Measurements from ENCODE around the gene NRCAM.
"Not testable (repeated sequence)": the region's sequence is repeated elsewhere in the genome, so short reads cannot be mapped to it uniquely, and the experiment has no call there.

The NRCAM gene

DNA sequence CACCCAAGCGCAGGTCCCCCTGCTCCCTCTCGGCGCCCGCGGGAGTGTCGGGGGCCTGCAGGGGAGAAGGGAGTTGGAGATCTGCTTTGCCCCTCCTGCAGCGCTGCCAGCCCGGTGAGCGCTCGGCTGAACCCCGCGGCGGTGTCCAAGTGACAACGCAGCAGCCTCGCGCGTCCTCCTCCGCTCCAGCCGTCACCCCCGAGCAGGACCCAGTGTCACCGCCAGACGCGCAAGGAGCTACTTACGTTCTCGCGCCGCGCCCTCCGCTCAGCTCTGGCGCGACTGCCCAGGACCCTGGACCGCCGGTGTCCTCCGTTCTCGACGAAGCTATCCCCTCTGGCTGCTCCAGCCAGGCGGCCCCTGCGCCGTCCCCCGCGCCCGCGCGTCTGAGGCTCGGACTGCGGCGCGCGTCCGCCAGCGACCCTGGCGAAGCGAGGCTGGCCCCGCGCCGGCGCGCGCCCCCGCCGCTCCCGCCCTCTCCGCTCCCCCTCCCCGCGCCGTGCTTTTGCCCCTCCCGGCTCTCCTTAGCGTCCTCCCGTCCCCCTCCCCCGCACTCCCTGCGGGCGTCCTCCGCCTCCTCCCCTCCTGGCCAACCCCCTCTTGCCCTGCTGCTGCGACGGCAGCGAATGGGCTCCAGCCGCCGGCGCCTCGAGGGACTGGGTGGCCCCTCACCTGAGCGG is at the start of gene NRCAM:
NRCAM (minus strand) TSS at position 439 of the 680 bp plus-strand sequence. CDS start 216,372 bp downstream, outside the sequence.
- peak; percentile 31 to 56 for DNase-seq
- TF ChIP-seq GATA1 (IDR thresholded peaks at IDR 0.05; ENCODE audit: low read depth, low read length), result no peak
- TF ChIP-seq POLR2A (IDR thresholded peaks at IDR 0.05; ENCODE audit: low read length), result no peak

DNA sequence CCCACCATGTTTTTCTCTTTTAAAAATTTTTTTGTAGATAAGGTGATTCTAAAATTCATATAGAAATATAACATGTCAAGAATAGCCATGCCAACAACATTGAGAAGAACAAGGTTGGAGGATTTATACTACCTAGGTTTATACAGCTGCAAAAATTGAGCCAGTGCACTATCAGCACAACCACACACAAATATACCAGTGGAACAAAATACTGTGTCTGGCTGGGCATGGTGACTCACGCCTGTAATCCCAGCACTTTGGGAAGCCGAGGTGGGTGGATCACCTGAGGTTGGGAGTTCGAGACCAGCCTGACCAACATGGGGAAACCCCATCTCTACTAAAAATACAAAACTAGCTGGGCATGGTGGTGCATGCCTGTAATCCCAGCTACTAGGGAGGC is 48.3 kb upstream of the NRCAM start:
- not testable (repeated sequence) for DNase-seq

DNA sequence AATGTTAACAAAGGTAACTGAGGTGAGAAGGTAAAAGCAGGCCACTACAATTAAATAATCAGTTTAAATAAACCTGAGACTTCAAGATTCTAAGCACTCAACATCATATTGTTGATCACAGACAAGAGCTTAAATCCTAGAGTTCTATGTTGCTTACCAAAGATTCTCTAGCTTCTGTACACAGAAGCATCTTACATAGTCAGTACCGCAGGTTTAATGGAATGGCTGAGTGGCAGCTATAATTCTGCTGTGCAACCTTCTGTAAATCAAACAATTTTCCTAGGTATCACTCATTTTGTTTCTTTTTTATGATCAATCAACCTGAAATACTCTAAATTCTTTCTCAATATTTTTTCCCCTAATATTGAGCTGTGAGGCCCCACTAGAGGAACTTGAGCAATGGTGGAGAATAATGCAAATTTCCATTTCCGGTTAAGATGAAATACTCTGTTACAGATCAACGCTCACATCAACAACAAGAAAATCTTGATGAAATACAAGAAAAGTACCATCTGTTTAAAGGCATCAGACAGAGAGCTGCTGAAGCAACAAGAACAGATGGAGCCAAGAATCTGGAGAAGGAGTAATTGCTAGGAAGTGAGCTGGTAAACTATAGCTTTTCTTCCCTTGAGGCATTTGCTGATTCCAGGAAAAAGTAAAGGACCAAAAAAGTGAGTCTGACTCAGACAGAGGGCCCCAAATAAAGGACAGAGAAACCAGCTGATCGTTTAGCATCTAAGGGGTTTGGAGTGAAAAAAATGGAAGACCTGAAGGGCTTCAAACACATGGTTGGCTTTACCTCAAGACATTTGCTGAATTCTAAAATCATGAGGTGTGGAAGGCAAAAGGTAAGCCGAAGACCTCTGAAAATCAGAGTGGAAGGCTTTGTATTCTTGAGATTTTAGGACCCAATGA is 47.1 kb upstream of the NRCAM start:
- no peak for TF ChIP-seq POLR2A (IDR thresholded peaks at IDR 0.05; ENCODE audit: low read length)
- TF ChIP-seq GATA1 (IDR thresholded peaks at IDR 0.05; ENCODE audit: low read depth, low read length), result no peak
- DNase-seq, result no peak

DNA sequence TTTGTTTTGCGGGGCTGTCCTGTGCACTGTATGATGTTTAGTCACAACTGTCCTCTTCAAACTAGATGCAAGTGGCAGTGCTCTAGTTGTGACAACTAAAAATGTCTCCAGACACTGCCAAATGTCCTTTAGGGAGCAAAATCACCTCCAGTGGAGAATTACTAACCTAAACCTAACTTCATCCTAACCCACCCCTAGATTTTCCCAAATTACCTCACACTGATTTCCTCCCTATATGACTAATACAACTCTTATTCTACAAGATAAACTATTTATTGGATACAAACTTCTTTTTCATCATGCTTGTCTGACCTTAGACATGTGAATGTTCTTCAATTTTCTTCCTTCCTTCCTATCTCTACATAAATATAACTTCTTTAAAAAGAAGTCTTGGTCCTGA is 43.3 kb upstream of the NRCAM start:
- no peak for TF ChIP-seq POLR2A (IDR thresholded peaks at IDR 0.05; ENCODE audit: low read length)
- TF ChIP-seq GATA1 (IDR thresholded peaks at IDR 0.05; ENCODE audit: low read depth, low read length), result no peak
- DNase-seq, result no peak

DNA sequence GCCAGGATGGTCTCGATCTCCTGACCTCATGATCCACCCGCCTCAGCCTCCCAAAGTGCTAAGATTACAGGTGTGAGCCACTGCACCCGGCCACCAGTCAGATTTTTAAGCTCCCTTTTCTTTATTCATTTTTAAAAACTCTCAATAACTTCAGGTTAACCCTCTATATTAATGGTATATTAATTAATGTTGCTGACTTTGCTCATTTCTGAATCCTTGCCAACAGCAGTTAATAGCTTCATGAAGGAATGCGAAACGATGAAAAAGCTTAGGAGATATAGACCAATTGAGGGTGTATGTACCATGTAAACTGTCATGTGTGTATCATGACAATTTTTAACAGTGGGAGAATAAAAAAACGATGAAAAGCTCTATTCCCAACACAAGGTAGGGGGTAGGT is 42.2 kb upstream of the NRCAM start:
- DNase-seq, result no peak
- TF ChIP-seq POLR2A (IDR thresholded peaks at IDR 0.05; ENCODE audit: low read length), result no peak
- TF ChIP-seq GATA1 (IDR thresholded peaks at IDR 0.05; ENCODE audit: low read depth, low read length), result no peak

DNA sequence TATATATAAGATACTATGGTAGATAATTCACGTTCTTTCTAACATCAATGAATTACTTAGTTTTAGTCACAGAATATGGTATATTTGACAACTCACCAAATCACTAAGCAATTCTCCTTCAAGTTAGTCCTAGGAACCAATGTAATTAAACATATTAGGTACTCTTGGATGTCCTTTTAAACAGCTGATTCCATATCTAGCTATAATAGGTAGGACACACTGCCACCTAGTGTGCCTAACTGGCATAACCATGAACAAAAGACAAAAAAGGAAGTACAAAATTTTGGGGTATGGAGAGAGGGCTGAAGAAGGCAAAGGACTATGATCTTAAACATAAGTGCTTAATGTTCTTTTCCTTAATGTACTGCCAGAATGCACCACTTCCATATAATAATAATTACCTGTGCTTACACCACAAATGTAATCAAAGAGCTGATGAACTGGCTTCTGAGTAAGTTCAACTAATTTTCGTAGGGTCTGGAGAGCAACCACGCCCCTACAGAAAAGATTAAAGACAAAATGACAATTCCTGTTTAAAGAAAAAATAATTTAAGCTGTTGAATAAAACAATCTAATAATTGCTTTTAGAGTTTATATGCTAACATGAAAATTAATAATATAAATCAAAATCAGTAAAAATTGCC is 41.0 kb upstream of the NRCAM start:
- no peak for TF ChIP-seq GATA1 (IDR thresholded peaks at IDR 0.05; ENCODE audit: low read depth, low read length)
- TF ChIP-seq POLR2A (IDR thresholded peaks at IDR 0.05; ENCODE audit: low read length), result no peak
- DNase-seq, result peak; percentile 60 to 78

DNA sequence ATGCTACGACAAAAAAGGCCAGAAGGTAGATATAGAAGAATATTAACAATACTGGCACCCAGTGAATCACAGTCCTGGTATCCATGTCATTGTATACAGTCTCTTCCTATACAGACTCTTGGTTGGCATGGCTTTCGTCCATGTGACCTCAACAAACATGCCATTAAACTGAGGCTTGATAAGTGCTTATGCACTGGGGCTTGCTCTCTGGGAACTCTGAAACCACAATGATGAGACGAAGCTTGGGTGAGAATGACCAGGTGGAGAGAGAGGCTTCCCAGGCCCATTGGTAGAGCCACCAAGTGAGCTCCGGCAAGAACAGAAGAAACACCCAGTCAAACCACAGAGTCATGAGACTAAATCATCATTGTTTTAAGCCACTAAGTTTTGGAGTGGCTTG is 36.5 kb upstream of the NRCAM start:
- TF ChIP-seq POLR2A (IDR thresholded peaks at IDR 0.05; ENCODE audit: low read length), result no peak
- no peak for TF ChIP-seq GATA1 (IDR thresholded peaks at IDR 0.05; ENCODE audit: low read depth, low read length)
- DNase-seq, result no peak

DNA sequence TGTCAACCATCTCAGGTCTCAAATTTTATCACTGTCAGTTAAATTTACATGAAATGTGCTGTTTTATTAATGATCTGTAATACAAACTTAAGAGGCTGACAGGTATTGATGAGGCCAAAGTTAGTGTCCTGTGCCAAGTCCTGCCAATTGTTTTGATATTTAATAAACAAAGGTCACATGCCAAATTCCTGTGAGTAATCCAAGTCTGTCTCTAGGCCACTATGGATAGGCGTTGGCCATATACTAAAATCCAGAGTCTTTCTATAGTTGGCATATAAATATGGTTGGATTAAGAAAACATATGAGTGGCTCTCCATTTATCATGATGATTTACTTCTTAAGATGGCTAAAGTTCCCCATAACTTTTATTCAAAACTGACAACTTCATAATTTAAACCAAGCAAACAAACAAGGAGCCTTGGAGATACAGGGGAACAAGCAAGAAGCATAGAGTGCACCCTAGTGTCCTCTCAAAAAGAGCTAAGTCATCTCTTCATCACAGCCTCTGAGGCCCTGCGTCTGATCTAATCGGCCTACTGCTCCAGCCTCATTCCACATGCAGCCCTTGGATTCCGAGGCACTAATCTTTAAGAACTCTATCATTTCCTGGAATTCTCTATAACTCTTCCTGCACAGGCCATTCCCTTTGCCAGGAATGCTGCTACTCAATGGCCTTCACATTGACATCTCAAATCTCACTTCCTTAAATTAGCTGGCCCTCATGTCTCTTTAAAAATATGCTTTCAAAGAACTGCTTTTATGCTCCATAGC is 32.7 kb upstream of the NRCAM start:
- DNase-seq, result peak; percentile 41 to 64
- no peak for TF ChIP-seq POLR2A (IDR thresholded peaks at IDR 0.05; ENCODE audit: low read length)
- no peak for TF ChIP-seq GATA1 (IDR thresholded peaks at IDR 0.05; ENCODE audit: low read depth, low read length)

DNA sequence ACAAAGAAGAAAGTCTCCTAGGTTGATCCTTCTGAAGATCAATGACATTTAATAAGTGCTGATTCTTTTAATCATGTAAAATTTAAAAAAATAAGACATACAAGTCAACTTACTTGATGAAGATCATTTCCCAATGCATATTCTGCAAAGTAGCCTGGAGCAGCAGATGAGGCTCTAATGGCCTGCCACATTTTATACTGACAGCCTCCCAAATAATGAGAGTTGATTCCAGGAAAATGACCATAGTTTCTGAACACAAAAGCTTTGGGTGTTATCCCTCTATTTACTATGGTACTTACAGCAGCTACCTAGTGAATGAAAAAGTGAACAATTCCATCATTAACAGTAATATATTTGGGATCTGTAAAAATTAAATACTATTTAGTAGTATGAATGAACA is 31.4 kb upstream of the NRCAM start:
- TF ChIP-seq GATA1 (IDR thresholded peaks at IDR 0.05; ENCODE audit: low read depth, low read length) (no peak), POLR2A (IDR thresholded peaks at IDR 0.05; ENCODE audit: low read length) (no peak)
- no peak for DNase-seq

DNA sequence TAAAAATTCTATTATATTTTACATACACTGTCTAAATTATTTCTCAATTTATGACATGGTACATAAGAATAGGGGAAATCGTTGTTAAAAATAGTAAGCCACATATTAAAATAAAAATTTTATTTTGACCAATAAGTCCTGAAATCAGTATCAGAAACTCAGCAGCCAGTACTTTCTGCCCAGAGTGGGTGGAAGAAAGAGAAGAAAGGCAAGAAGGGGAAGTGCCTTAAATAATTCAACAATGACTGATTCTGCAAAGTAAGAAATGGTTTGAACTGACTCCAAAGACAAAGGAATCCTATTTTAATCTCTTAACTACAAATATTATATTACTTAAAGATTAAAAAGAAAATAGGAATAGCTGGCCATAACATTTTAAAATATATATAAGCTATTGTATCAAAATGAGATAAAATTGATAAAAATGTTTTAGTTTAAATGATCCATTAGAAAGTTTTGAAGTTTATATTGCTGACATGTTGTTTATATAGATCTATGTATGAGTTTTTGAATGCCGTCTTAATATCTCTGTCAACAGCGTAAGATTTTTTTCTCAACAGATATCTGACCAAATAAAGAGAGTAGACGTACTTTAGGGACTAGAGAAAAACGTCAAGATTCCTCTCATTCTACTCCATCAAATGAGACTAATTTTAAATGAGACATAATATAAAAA is 30.2 kb upstream of the NRCAM start:
- TF ChIP-seq POLR2A (IDR thresholded peaks at IDR 0.05; ENCODE audit: low read length) (no peak), GATA1 (IDR thresholded peaks at IDR 0.05; ENCODE audit: low read depth, low read length) (no peak)
- no peak for DNase-seq

DNA sequence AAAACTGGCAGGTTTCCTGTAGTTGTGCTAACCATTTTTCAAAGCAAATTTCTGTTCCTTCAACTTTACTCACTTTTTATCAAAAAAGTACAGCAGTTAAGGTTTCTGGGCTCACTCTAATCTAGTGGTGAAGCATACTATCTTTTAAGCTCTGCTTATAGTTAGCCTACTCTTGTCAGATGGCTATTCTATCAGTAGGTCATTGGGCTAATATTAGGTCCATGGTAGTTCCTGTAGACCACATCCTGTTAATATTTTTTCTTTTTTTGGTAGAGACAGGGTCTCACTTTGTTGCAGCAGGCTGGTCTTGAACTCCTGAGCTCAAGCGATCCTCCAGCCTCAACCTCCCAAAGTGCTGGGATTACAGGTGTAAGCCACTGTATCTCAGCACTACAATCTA is 27.9 kb upstream of the NRCAM start:
- DNase-seq, result no peak
- TF ChIP-seq POLR2A (IDR thresholded peaks at IDR 0.05; ENCODE audit: low read length), result no peak
- no peak for TF ChIP-seq GATA1 (IDR thresholded peaks at IDR 0.05; ENCODE audit: low read depth, low read length)

DNA sequence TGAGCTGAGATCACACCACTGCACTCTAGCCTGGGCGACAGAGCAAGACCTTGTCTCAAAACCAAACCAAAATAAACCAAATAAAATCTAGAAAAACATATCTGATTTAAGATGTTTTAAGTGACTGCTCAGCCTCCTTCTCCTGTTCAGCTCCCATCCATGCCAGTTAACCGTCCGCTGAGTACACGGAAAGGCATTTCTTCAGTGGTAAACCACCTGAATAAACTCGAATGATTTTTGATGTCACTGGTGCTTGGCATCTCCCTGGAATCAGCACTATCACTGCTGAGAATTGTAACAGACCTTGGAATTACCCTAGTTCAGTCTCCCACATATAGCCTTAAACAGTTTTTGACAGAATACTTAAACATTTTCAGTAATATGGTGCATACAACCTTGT is 24.1 kb upstream of the NRCAM start:
- TF ChIP-seq GATA1 (IDR thresholded peaks at IDR 0.05; ENCODE audit: low read depth, low read length) (no peak), POLR2A (IDR thresholded peaks at IDR 0.05; ENCODE audit: low read length) (no peak)
- DNase-seq, result no peak

DNA sequence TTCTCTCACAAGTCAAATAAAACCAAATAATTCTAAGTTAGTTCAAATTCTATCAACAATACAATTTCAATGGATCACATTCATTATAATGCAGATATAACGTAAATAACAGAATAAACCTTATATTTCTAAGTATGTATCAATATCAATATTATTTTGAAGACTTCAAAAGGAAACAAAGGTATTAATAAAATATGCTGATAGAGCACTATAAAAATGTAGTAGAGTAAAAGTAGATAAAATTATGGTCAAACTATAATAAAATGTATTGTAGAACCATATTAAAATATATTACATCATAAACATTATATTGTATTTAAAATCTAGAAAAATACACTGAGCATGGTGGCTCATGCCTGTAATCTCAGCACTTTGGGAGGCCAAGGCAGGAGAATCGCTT is 23.5 kb upstream of the NRCAM start:
- TF ChIP-seq GATA1 (IDR thresholded peaks at IDR 0.05; ENCODE audit: low read depth, low read length) (no peak), POLR2A (IDR thresholded peaks at IDR 0.05; ENCODE audit: low read length) (no peak)
- no peak for DNase-seq
